GM23248 (cell line): ENCODE data around the gene NEXN.

Experiments
- EZH2 ChIP-seq: fragments of 200-600 bp; sonication (generic); IDR thresholded peaks from 2 replicates; pipeline ENCODE4 v1.6.1; 2018; ENCODE audit warnings: antibody characterized with exemption, mild to moderate bottlenecking; ENCODE audit not compliant: insufficient read depth, poor library complexity, severe bottlenecking
- EZH2phosphoT487 ChIP-seq: fragments of 200-600 bp; sonication (generic); IDR thresholded peaks from 2 replicates; pipeline ENCODE4 v1.6.1; 2018; ENCODE audit warnings: antibody characterized with exemption, moderate library complexity, mild to moderate bottlenecking, low read depth; ENCODE audit not compliant: insufficient read depth

DNA sequence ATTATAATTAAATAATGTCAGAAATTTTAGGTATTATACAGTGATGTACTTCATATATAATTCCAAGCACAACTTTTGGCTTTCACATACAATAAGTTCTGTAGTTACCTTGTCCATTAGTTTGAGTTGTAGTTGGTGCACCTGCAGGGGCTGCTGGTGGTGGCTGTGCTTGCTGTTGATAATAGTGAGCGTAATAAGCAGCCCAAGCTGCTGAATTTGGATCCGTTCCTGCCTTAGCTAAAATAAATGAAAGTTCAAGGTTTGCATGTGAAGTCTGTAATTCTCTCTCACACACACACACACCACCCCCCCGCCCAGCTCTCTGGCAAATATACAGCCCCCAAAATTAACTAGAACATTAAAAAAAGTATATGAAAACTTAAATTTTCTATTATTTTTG, 68.0 kb downstream of the NEXN start:
- TF ChIP-seq EZH2 (no peak), EZH2phosphoT487 (no peak)
